Occipital lobe (tissue), 2 donors: ENCODE results near the gene HTT. TPM values are rescaled to one million over a fixed set of nuclear protein-coding genes. Genes with fewer than 3 reads are reported as not detected.

Experiments used
- DNase-seq: peaks from one replicate; lab custom pipeline; 2025; lab: John Stamatoyannopoulos, UW
- total RNA-seq: library from RNA; depleted of rRNA; stranded (reverse); fragments of >200 nt; gene quantifications from one replicate; pipeline ENCODE4 v1.2.3, GENCODE V29; 2014

The HTT gene
- total RNA-seq, 1 donor from 2014 or later = 71.1 TPM

DNA sequence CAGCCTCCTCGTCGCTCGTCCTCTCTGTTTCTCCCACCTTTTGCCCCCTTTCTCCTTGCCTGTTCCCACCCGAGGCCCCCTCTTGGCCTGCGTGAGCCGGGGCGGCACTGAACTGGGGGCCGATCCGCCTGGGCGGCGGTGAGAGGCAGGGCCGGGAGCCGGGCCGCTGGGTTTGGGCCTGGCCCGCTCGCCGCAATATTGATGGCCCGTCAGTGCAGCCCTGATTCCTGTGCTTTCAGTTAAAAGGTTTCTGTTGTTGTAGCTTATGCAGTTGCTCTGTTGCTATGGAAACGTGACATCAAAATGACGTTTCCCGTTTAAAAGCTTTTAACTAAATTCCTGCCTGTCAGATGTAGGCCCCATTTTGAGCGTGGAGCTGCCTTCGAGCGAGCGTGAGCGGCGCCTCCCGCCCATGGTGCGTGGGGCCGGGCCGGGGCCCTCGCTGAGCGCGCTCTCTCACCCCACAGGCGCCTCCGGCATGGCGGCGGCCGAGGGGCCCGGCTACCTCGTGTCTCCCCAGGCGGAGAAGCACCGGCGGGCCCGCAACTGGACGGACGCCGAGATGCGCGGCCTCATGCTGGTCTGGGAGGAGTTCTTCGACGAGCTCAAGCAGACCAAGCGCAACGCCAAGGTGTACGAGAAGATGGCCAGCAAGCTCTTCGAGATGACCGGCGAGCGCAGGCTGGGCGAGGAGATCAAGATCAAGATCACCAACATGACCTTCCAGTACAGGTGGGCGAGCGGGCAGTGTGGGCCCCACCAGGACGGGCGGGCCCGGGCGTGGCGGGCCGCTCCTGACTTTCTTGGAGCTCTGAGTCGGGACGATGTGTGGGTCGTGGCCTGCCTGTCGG, 174.6 kb downstream of the HTT start, which contains the start of gene MSANTD1:
TSS of gene MSANTD1 (plus strand) at position 349 of the 851 bp plus-strand sequence. CDS start at position 413, 64 bp downstream.
- DNase-seq = no peak

DNA sequence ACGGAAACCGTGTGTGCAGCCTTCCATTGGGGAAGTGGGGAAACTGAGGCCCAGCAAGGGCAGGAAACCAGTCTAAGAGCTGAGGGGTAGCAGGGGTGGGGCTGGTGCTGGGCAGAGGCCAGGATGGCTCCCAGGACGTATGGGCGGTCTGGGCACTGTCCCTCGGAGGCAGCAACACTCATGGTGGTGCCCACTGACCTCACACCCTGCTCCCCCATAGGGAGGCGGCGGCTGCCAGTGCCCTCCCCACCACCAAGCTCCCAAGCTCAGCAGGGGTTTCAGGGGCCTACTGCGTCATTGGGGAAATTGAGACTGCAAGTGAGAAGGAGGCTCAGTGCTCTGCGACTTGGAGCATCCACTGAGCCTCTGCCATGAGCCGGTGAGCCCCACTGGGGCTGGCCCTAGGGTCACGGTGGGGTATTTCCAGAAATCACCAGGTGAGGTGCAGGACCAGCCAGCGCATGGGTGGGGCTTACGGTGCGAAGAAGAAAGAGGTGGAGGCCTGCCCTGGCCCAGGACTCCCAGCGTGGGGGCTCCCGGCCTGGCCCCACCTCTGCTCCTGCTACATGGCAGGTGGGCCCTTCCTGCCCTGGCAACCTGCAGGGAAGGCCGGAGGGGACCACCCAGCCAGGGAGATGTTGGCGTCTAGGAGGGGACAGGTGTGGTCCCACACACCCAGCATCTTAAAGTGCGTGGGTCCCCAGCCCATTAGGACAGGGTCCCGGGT, 175.4 kb downstream of the HTT start:
- no peak for DNase-seq

DNA sequence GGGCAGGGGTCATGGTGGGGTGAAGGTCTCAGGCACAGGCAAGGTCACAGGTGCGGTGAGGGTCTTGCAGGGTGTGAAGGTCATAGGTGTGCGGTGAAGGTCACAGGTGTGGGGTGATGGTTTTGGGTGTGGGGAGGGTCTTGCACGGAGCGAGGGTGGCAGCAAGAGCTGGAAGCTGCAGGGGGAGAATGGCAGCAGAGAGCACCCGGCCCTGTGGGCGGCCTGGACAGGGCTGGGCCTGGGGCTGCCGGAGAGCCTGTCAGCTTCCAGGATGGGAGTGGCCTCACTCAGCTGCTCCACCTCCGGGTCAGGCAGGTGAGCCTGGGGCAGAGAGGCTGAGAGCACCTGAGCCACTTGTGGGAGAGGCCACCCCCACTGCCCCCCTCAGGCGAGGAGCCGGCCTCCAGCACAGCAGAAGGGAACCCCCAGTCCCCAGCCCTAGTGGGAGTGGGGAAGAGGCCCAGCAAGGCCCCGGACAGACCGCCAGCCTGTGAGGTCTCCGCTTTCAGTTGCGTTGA, 176.0 kb downstream of the HTT start:
- DNase-seq = no peak

GRCh38 chr4:3250956-3251690, 176.6 kb downstream of the HTT start:
- no peak for DNase-seq

- DNase-seq = no peak
Measured at GRCh38 chr4:3251691-3252479, 177.4 kb downstream of the HTT start.

DNA sequence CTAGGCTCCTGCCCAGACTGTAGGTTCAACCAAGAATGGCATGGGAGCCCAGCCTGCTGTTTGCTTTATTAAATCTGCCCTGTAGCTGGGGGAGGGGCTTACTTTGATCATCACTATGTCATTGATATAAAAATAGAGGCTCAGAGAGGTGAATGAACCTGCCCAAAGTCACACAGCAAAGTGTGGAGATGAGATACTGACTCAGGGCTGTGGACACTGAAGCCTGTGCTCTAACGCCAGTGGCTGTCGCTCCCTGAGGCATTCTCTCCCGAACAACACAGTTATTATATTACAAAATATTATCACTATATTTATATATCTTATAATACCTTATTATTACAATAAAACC, 178.0 kb downstream of the HTT start:
- no peak for DNase-seq

DNA sequence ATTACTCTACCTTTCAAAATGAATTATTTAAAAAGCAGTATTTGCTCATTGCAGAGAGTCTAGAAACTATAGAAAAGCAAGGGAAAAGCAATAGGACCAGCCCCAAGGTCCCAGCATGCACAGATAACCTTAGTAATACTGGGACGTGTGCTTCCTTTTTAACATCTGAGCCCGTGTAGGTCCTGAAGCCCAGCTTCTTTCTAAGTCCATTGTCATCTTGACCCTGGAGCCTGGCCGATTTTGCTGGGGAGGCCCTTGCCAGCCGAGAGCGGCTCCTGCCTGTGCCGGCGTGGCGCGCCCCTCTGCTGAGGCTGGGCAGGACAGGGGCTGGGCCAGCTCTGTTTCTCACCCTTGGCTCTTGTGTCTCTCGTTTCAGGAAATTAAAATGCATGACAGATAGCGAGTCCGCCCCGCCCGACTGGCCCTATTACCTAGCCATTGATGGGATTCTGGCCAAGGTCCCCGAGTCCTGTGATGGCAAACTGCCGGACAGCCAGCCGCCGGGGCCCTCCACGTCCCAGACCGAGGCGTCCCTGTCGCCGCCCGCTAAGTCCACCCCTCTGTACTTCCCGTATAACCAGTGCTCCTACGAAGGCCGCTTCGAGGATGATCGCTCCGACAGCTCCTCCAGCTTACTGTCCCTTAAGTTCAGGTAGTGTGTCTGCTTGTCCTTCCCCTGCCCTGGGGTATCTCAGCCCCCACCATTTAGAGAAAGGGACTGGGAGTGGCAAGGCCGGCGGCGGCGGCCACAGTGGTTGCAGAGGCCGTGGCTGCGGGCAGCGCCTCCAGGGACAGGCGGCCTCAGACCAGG, 178.6 kb downstream of the HTT start:
- DNase-seq = no peak

GRCh38 chr4:3253808-3254207, 179.3 kb downstream of the HTT start:
- no peak for DNase-seq

- no peak for DNase-seq
Measured at GRCh38 chr4:3254302-3255131, 180.0 kb downstream of the HTT start.

- DNase-seq = no peak
Measured at GRCh38 chr4:3255611-3256186, 181.2 kb downstream of the HTT start.

DNA sequence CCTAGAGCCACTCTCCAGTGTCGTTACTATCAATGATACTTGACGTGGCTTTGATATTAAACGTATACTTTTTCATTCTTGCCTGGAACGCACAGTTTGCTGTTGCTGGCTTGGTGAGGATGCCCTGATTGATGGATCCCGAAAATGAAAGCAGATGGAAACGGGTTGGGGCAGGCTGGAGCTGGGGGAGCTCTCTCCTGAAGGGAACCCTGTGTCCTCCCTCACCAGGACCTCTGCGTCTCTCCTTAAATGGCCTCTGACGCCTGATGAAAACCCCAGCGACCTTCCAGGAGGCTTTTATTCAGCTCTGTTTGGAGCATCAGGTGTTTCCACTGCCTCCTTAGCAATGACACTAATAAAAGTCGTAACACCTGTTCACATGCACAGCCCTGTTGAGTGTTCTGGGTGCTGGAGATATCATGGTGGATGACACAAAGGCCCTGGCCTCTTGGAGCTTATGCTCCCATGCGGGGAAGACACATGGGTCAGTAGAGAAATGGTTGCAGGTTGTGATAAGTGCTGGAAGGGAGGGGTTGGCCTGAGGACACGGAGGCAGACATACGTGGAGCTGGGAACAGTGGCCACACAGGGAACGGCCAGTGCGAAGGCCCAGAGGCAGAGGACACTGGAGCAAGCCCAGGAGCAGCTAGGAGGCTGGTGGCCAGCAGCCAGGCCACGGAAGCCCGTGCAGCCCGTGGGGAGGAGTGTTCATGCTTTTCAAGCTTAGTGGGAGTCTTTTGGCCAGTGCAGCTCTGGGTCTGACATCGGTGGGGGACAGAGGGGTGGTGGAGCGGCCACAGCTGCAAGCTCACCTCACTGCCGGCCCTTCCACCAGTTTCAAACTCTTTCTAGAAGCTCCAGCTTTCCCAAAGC, 182.0 kb downstream of the HTT start:
- no peak for DNase-seq

DNA sequence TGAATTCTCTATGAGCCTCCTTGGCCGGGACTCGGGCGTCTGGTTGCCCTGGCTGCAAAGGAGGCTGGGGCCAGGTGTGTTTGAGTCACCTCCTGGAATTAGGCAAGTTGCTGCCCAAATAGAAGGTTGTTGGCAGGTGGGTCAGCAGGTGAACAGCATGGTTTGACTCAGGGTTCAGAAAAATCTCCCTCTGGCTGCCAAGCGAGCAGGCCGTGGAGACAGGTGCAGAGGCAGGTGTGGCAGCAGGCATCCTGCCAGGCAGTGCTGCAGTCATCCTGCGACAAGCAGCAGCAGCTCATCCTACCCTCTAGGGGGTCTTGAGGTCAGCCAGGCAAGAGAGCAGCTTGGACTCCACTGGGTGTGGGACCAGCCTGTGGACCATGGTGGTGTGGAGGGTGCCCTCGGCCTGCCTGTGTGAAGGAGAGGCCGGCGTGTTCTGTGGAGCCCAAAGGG, 182.6 kb downstream of the HTT start:
- no peak for DNase-seq

DNA sequence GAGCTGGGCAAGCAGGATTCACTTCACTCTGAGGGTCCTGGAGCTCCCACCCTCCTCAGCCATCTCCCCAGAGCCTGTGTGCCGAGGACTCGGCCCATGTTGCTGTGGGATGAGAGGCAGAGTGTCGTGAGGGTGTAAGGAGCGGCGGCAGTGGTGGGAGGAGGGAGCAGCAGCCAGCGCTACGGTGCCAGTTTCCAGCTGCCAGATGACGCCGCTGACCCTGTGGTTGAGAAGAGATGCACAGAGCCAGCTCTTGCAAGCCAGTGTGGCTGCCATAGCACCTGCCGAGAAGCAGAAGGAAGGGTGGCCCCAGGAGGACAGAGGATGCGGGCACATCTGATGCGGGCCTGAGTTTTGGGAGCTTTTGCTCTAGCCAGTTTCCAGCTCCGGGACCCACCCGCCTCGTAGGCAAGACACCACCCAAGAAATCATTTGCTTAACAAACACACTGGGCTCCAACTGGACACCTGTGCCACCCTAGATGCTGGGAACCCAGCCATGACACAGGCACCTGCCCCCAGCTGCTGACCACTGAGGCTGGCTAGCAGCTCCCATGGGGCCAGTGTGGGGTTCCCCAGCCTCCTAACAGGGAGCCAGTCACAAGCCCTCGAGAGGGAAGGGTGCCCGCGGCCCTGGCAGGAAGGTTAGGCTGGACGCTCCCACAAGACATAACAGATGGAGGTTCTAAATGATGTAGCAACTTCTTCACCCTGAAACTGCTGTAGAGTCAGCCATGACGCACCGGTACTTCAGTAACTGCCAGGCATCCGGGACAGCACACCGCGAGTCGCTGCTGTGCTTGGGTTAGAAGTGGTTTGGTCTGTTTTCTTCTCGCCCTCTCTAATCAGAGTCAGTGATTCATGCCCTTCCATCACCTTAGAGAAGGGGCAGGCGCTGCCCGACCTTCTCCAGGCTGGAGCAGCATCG, 183.3 kb downstream of the HTT start:
- no peak for DNase-seq

- no peak for DNase-seq
Measured at GRCh38 chr4:3261411-3262207, 187.1 kb downstream of the HTT start.

DNA sequence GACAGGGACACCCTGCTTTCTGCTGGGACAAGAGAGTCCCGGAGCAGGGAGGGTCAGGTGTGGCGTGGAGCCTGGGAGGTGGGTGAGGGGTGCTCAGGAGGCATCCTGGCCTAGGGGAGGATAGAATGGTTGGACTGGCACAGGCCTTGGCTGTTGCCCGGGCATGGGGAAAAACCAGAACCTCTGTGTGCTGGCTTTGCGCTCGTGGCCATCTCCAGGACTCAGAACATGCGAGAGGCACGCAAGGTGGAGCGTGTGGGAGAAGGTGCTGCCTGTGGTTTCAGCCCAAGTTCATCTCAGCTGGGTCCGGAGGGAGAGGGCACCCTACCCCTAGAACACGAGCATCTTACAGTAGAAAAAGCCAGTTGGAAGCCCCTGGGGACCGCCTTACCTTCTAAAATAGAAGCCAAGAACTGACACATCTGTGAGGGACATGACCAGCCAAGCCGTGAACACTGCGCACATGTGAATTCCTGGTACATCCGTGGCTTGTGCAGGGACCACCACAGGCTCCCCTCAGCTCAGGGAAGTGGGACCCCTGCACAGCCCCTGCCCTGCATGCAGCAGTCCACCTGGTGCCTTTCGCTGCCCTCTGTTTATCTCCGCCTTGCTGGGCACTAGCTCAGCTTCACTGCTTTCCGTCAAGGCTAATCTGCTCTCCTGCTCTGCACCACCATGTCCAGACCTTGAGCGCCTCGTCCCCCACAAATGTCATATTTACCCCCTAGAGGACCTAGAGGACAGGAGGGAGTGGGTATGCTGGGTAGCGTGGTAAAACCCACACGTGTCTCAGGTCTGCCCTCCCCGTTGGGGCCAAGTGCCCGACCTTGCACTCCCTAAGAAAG, 187.9 kb downstream of the HTT start:
- DNase-seq = no peak
